ENCODE measurements around the gene SF3A2.

Gene SF3A2

GRCh38 chr19:2291185-2291751, 54.6 kb downstream of the SF3A2 start:
- DNase-seq (ENCODE audit: low read depth in 2 of 2), result no peak

- no peak for DNase-seq (ENCODE audit: low read depth in 2 of 2)
Observed at GRCh38 chr19:2294687-2295335, 58.2 kb downstream of the SF3A2 start.

- DNase-seq (ENCODE audit: low read depth in 2 of 2), result no peak
Observed at GRCh38 chr19:2296141-2296540, 59.5 kb downstream of the SF3A2 start.

All from stimulated activated CD8-positive, alpha-beta memory T cell treated with anti-CD3 and anti-CD28 coated beads, Interleukin-15, amount 100 ng/mL, for 4 hours (primary cell).